Left ventricle myocardium inferior (tissue), 1 donor: ENCODE results near the gene ITCH. TPM values are rescaled to one million over a fixed set of nuclear protein-coding genes. Genes with fewer than 3 reads are reported as not detected.
"Not testable (repeated sequence)": the region's sequence is repeated elsewhere in the genome, so short reads cannot be mapped to it uniquely, and the experiment has no call there.

Source experiments
- DNase-seq: peaks from one replicate; pipeline ENCODE4 v3.0.0-alpha.2; 2020
- H3K27ac ChIP-seq: fragments of 200-600 bp; replicated peaks from 2 replicates; pipeline ENCODE4 v1.8.0; 2021
- H3K27me3 ChIP-seq: fragments of 200-600 bp; 2 replicates; pipeline ENCODE4 v1.8.0; 2021; ENCODE audit warnings: low read depth
- H3K36me3 ChIP-seq: fragments of 200-600 bp; 2 replicates; pipeline ENCODE4 v1.8.0; 2021
- H3K4me1 ChIP-seq: fragments of 200-600 bp; 2 replicates; pipeline ENCODE4 v1.8.0; 2021
- H3K4me3 ChIP-seq: fragments of 200-600 bp; 2 replicates; pipeline ENCODE4 v1.8.0; 2021; ENCODE audit warnings: mild to moderate bottlenecking, moderate library complexity
- H3K9me3 ChIP-seq: fragments of 200-600 bp; replicated peaks from 2 replicates; pipeline ENCODE4 v1.8.0; 2021
- intact Hi-C: fragments of 100-400 bp; cut with micrococcal nuclease; formaldehyde crosslinking; loops from one replicate; pipeline ENCODE4 v1.11.0; 2022
- total RNA-seq: library from RNA; stranded (reverse); fragmentation: NEBNext Ultra II Directional; extraction: Animal tissue kit (Norgen Biotek cat#: 25700); gene quantifications from one replicate; pipeline ENCODE4 v1.2.1, GENCODE V29; 2021
- TF ChIP-seq, protein P1 (sequence below): fragments of 200-600 bp; IDR thresholded peaks from 2 replicates; pipeline ENCODE4 v1.8.0; 2021; ENCODE audit warnings: antibody characterized with exemption, mild to moderate bottlenecking, borderline replicate concordance
- donor health status: DM: no; HTN: yes; CAD: no; lungs with severe emphysema.

The ITCH gene
- total RNA-seq, 1 donor from 2014 or later: 40.1 TPM

DNA sequence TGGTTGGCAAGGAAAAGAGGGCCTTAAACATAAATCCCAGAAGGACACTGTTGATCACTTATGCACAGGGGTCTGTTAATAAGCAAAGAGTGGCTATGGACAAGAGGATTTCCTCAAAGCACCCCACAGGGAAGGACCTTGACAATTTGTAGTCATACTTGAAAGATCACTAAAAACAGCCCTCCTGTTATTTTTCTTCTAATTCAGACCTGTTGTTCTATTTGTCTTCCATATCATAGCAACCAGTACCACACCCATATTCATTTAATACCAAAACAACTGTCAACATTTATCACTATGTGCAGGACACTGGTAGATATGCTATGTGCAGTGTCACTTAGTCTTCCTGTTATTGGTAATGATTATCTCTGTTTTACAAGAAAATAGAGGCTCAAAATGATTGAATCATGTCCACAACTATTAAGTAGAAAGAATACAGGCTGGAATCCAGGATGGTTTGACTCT is 149.9 kb downstream of the ITCH start:
- no peaks in the 10 kb centered on the region for H3K9me3 ChIP-seq
- peaks cover 55% of the 10 kb centered on the region for H3K4me1 ChIP-seq
- H3K27me3 ChIP-seq: no peaks in the 10 kb centered on the region
- intact Hi-C loops: no loop called here
- no peak overlapping the region for H3K4me3 ChIP-seq
- DNase-seq: no peak
- peaks cover 29% of the 10 kb centered on the region for H3K36me3 ChIP-seq
- H3K27ac ChIP-seq: peak overlapping the region; percentile 55
- TF ChIP-seq, protein P1, sequence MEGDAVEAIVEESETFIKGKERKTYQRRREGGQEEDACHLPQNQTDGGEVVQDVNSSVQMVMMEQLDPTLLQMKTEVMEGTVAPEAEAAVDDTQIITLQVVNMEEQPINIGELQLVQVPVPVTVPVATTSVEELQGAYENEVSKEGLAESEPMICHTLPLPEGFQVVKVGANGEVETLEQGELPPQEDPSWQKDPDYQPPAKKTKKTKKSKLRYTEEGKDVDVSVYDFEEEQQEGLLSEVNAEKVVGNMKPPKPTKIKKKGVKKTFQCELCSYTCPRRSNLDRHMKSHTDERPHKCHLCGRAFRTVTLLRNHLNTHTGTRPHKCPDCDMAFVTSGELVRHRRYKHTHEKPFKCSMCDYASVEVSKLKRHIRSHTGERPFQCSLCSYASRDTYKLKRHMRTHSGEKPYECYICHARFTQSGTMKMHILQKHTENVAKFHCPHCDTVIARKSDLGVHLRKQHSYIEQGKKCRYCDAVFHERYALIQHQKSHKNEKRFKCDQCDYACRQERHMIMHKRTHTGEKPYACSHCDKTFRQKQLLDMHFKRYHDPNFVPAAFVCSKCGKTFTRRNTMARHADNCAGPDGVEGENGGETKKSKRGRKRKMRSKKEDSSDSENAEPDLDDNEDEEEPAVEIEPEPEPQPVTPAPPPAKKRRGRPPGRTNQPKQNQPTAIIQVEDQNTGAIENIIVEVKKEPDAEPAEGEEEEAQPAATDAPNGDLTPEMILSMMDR: no peak

DNA sequence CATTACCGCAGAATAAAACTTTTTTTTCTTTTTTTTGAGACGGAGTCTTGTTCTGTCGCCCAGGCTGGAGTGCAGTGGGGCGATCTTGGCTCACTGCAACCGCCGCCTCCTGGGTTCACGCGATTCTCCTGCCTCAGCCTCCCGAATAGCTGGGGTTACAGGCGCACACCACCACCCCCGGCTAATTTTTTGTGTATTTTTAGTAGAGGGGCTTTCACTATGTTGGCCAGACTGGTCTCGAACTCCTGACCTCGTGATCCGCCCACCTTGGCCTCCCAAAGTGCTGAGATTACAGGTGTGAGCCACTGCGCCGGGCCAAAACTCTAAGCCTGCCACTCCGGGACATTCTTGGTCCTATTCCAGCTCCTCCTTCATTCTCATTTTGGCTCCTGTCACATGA is 151.0 kb downstream of the ITCH start:
- H3K9me3 ChIP-seq, H3K4me3 ChIP-seq, H3K27me3 ChIP-seq, intact Hi-C loops, H3K27ac ChIP-seq, DNase-seq: not testable (repeated sequence)
- H3K4me1 ChIP-seq: peaks cover 64% of the 10 kb centered on the region
- H3K36me3 ChIP-seq: peaks cover 18% of the 10 kb centered on the region

DNA sequence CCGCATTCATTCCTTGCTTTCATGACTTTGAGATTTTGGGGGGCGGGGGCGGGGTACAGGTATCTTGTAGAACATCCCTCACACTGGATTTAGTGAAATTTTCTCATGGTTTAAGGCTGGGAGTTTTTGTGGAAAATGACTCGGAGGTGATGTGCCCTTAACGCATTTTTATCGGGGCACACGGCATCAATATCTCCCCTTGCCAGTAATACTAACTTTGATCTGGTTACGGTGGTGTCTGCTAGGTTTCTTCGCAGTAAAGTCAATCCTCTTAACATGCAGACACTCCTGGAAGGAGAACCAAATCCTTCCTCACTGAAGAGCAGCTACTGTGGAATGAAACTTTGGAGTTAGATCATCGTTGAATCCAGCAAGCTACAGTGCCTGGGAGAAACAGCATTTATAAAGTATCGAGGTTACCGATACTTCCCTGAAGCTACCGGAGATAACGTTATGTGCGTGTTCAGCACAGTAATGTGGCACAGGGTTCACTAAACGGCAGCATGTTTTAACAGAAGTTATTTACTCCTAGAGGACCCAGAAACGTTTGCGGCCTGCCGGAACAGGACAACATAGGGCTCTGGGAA is 151.9 kb downstream of the ITCH start:
- Histone ChIP-seq H3K4me1 (peaks cover 74% of the 10 kb centered on the region), H3K27me3 (no peaks in the 10 kb centered on the region), H3K36me3 (peaks cover 13% of the 10 kb centered on the region), H3K9me3 (no peaks in the 10 kb centered on the region), H3K4me3 (peak overlapping the region; percentile 87), H3K27ac (peak overlapping the region; percentile 97)
- no peak for DNase-seq
- intact Hi-C loops: no loop called here
- TF ChIP-seq, protein P1: no peak

DNA sequence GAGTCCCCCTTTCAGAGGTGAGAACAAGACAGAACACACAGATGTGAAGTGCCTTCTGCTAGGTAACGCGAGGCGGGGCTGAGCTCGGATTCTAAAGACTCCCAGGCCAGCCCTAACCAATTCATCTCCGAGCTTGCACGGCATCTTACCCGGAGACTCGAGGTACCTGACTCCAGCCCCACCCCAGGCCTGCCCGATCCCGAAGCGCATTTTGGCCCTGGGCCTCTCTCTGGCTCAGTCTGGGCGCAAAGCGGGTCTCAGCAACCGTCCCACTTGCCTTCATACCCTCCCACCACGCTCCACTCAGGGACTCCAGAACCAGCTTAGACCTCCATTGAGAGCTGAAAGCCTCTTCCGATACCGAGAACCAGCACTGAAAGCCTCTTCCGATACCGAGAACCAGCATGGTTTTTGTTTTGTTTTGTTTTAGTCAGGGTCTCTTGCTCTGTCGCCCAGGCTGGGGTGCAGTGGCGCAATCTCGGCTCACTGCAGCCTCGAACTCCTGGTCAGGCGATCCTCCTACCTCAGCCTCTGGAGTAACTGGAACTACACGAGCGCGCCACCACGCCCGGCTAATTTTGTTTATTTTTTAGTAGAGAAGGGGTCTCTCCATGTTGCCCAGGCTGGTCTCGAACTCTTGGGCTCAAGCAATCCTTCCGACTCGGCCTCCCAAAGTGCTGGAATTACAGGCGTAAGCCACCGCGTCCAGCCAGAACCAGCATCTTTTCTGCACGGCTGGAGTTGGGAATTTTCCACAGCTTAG is 152.6 kb downstream of the ITCH start:
- peak; percentile 30 for DNase-seq
- Histone ChIP-seq H3K9me3 (no peaks in the 10 kb centered on the region), H3K27ac (peak overlapping the region; percentile 97), H3K27me3 (no peaks in the 10 kb centered on the region), H3K4me3 (peak overlapping the region; percentile 87), H3K4me1 (peaks cover 79% of the 10 kb centered on the region), H3K36me3 (peaks cover 11% of the 10 kb centered on the region)
- TF ChIP-seq, protein P1: no peak
- intact Hi-C loops: no loop called here

DNA sequence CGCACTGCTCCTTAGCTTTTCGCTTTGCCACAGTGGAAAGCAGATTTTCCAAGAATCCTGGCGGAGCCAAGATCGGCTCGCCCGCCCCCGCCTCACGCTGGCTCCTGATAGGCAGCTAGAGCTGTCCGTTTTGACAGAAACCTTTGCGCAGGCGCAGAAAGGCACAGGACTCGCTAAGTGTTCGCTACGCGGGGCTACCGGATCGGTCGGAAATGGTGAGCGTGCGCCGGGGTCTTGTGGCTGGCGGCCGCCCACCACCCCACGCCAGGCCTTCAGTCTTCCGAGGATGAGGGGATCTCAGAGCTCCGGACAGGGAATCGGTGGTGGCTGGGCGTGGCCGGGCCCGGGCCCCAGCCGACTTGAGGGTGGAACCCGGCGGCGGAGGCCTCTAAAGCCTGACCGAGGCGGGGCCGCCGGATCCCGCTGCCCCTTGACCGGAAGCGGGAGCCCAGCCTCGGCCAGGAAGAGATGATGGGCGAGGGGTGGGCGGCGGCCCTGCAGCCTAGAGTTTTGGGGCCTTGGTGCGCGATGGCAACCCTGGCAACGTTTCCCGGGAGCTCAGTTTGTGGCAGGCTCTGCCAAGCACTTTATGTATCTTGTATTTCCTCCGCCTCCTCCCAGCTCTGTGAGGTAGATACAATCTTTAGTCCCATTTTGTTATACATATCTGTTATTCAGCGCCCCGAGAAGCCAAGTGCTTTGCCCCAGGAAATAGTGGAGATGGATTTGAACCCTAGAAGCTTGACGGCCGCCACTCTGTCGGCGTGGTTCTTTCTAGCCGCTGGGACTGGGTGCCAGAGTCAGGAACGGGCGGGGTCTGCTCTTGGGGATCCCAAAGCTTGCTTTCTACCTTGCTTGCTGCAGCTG is 153.4 kb downstream of the ITCH start, which contains the start of gene DYNLRB1:
Gene DYNLRB1, plus strand, starts transcription at position 176 of the 867 bp plus-strand sequence. Its CDS starts 37 bp downstream, at position 213.
- Histone ChIP-seq H3K4me3 (peak within 1 kb of the TSS; percentile 87), H3K36me3 (peaks cover 4% of the 10 kb centered on the region), H3K27me3 (no peaks in the 10 kb centered on the region), H3K4me1 (peaks cover 84% of the 10 kb centered on the region), H3K27ac (peak within 1 kb of the TSS; percentile 97), H3K9me3 (no peaks in the 10 kb centered on the region)
- peak; percentile 97 for DNase-seq
- TF ChIP-seq, protein P1: no peak
- intact Hi-C loops: no loop called here
